Stimulated activated CD4-positive, alpha-beta T cell treated with anti-CD3 and anti-CD28 coated beads, Interleukin-4, amount 100 ng/mL, for 24 hours (primary cell): ENCODE results near the gene HMX2.

Experiments used
- DNase-seq: peaks from one replicate; pipeline ENCODE4 v3.0.0-alpha.2; 2020

The HMX2 gene, protein sequence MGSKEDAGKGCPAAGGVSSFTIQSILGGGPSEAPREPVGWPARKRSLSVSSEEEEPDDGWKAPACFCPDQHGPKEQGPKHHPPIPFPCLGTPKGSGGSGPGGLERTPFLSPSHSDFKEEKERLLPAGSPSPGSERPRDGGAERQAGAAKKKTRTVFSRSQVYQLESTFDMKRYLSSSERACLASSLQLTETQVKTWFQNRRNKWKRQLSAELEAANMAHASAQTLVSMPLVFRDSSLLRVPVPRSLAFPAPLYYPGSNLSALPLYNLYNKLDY

DNA sequence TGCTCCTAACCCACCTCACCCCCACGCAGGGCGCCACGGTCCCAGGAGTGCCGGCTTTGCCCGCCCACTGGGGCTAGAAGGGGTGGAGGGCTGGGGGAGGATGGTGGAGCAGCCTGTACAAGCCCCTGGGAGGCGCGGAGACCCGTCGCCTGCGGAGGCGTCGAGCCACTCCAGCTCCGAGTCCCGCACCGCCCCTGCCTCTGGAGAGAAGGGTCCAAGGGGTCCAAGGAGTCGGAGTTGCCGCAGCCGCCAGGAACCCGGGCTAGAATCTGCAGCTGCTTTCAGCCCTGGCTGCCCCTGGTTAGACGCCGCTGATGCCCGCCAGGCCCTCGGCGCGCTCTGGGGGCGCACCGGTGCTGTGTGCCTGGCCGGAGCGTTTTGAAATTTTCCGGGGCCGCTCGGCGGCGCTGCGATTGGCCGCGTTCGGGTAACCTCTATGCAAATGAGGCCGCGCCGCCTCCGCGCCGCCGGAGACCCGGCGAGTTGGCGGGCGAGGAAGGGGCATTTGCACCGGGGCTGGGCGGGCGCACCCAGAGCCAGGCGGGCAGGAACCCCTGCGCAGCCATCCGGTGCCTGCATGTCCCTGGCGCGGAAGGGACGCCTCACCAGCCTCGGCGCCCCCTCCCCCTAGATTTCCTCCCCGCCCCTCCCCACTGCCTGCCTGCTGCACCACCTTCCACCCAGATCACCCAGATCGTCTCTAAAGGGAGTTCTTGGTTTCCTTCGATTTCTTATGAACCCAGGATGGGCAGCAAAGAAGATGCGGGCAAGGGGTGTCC lies at the start of gene HMX2:
TSS of gene HMX2 (plus strand) at position 502 of the 779 bp plus-strand sequence. CDS start at position 745, 243 bp downstream.
- no peak for DNase-seq

DNA sequence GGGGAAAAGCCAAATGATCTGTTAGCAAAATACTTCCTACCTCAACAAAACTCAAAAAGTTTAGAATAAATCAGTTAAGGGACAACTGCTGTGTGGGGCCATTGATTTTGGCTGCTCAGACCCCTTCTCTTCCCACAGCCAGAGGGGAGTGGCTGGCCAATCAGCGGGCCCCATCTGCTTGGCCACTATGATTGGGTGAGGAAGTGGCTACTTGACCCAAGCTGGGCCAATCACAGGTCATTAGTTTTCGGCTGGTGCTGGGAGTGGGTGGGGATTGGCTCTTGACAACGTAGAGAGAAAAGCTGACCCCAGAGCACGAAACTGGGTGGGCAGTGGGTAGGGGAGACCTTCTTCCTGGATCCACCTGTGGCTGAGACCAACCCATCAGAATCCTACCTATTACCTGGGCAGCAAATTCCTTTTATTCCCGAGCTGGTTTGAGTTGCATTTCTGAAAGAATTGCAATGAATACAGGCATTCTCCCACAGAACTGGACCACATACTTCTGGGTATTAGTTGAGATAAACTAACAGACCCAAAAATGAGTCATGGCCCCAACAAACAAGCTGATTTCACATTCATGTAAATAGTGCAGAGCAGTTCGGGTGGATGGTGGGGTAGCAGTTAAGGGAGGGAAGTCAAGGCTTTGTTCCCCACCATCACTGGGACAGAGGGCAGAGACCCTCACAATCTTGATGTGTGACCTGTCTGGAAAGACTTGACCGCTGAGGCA lies 47.7 kb upstream of the HMX2 start:
- no peak for DNase-seq

DNA sequence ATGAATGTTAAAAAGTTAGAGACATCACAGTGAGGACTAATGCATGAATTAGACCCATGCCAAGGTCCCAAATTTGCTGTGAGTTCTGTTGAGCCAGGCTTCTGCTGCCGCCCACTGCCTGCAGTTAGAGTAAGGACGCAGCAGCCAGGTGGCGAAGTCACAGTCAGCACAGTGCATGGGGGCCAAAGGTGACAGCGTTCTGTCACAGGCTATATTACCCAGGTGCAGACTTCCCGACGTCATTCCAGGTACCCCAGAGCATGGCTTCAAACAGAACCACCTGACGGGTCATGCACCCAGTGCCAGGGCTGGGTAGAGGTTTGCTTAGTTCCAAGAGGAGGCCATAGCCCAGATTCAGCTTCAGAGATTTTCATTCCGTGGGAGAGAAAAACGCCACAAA lies 46.1 kb upstream of the HMX2 start:
- no peak for DNase-seq

DNA sequence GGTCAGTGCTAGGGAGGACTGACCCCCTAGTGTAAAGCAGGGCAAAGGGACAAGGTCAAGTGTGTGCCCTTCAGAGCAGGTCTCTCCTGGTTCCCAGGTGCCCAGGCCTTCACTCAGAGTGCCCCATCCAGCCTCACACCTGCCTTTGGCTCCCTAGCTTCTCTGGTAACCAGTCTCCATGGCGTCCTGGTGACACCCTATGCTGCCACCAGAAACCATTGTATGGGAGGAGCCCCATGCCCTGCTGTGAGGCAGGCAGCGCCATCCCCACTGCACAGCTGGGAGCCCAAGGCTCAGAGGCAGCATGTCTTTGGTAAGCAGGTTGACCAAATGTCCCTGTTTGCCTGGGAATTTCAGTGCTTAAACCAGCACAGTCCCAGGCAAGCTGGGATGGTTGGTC lies 45.3 kb upstream of the HMX2 start:
- DNase-seq = no peak

DNA sequence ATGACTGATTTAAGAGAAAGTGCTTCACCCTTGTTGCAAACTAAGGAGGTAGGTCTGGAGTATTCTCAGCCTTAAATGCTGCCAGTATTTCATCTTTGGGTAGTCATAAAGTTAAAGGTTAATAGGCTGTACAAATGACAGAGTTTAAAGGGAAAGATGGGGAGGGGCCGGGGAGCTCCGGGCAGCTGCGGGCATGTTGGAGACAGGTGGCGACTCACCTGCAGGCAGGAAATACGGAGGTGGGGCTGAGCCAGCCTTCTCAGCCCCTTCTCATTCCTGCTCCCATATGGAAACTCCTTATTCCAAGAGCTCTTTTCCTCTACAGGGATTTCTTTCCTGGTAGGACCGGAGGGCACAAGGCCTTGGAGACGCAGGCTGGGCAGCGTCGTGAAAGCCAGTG lies 44.0 kb upstream of the HMX2 start:
- DNase-seq = no peak

DNA sequence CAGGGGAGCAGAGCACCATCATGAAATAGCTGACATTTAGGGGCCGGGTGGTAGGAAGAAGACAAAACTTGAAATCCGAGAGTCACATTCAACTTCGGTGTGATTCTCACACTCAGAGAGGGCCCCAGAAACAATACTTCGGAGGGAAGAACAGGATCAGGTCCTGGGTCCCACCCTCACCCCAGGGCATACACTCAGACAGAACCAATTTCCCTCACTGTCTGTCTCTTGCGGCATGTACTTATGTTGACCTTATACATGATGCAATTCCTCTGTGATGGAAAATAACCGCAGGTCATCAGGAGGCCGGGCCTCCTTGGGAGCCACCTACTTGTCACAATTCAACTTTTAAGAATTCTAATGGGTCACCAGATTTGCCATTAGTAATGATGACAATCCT lies 38.5 kb upstream of the HMX2 start:
- DNase-seq = no peak

DNA sequence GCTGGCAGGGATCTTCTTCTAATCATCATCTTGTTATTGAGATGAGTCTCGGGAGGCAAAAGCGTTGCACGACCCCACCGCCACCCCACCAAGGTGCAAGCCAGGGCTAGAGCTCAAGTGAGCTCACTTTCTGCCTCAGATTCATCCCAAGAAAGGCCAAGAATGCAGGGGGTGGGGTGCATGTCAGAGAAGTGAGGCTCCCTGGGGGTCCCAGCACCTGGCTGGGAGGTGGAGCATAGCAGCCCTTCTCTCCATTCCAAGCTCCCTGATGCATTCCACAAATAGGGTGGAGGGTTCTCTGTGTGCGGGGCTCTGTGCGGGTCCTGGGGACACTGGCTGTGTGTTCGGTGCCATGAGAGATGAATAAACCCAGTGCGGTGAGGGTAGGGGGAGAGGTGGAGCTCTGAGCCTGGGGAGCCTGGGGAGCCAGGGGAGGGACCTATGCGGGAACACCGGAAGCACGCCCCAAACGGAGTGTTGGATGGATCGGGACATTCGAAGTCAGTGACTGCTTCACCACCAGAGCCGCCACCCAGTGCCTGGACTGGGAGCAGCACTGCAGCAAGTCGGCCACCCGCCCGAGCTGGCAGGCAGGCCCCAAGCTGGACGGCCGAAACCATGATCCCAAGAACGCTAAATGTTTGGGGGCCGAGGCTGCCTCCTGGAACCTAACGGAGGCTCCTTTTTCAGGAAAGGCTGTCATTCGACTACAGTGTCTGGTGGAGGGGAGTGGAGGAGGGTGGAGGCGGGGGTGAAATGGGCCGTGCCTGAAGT lies 30.1 kb upstream of the HMX2 start:
- no peak for DNase-seq

DNA sequence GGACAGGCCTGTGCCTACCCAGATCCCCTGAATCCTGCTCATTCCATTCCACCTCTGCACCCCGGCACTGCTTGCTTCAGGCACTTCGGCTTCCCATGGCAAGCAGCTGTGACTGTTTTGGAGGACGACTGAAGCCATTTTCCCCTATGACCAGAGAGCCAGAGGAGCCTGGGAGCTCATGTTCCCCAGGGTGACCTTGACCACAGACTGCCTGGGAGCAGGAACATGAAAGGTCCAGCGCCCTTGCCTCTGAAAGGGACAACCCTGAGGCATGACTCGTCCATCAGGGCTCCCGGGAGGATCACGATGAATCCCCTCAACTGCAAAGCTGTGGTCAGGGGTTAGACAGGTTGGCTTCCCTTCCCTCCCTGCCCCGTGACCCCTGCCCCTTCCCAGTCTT lies 28.9 kb upstream of the HMX2 start:
- no peak for DNase-seq

DNA sequence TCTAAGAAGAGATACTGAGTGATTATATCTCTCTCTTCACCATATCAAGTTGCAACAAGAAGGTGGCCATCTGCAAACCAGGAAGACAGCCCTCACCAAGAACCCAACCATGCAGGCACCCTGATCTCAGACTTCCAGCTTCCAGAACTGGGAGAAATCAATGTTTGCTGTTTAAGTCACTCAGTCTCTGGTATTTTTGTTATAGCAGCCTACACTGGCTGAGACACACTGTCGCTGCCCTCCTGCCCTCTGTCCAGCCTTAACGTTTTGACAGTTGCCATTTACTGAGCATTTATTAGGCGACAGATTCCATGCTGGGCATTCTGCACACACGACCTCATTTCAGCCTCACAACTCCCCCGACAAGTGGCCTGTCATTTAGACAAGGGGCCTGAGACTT lies 21.7 kb upstream of the HMX2 start:
- DNase-seq = no peak

DNA sequence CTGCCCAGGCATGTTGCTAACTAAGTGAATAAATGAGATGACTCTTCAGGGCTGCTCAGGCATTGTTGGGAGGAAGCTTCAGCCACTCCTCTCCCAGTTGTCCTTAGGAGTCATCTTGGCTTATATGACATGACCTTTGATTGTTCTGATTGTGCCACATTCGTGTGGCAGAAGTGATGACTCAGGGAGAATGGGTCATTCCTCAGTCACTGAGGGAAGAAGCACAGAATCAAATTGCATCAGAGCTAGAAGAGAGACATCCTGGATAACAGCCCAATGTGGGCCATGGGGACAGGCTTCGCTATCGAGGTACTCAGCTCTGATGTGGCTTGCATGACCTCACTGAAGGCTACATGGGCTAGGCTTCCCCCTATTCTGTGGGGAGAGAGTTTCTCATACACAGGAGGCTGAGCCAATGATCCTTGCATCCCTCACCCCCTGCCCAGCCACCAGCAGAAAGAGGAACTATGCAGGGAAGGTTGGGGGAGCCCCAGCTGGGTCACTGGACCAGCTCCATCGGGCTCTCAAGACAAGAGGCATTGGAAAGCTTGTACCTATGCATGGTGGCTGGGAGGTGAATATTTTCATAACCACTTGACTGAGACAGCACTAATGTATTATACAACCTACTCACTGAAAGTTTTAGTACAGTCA lies 18.2 kb upstream of the HMX2 start:
- DNase-seq = no peak

DNA sequence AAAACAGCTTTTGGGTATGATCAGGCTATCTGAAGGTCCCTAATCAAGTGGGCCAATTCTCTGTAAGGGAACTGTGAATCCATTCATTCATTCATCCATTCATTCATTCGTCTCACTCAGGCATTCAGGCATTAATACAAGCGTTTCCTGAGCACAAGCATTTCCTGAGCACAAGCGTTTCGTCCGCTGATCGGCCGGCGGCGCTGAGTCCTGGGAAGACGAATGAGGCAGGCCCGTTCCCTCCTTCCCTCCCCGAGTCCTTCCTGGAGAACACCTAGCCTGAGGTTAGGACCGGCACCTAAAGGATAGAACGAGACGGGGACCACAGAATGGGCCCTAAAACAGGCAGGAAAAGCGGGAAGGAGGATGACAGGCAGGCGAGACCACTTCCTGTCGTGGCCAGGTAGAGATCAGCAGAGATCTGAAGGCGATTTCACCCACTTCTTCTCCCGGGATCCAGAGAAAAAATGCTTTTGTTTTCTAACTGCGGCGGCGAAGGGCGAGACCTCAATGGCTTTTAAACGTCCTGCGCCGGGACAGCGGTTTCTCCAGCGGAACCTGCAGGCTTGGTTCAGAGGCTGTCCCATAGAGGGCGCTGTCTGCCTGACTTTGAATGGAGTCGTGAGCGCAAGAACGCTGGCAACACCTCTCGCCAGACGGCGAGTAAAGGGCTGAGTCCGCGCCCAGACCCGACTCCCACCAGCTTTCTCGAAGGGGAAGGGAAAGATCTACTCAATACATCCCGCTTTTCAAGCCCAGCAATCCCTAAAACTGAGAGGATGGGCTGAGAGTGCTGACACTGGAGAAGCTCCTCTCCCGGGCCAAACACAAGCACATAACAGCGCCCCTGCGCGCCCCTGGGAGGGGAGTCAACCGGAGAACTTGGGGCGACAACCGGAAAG lies 15.1 kb upstream of the HMX2 start:
- DNase-seq = peak; percentile 92

DNA sequence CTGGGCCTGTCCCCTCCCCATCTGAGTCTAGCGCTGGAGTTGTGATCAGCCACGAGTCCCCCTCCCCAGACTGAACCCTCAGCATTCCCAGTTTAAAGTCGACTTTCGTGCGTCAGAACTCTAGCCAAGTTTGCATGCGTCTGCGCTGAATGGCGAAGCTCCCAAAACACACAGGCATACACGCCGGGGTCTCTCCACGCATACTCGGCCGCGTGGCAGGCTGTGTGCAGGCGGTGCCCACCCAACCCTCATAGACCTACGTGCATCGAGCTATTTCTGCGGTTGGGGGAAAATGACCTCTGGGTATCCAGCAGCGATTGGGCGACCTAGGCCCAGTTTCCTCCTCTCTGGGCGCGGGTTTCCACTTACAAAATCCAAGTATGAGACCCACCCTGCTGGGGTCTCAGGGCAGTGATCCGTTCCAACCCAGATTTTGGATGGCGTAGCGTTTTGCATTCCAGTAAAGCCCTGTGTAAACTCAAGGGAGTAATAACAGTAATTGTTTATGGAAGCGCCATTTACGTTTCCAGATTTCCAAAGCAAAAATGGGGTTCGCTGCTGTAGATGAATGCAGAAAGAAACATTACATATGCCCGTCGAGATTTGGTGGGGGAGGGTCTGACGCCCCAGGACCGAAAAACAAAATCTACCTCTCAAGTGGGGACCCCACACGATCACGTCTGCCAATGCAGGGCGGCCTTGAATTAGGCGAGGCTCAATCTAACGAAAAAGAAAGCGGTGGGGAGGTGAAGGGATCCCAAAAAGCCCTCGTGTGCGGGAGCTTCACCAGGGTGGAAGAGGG lies 14.2 kb upstream of the HMX2 start:
- no peak for DNase-seq

DNA sequence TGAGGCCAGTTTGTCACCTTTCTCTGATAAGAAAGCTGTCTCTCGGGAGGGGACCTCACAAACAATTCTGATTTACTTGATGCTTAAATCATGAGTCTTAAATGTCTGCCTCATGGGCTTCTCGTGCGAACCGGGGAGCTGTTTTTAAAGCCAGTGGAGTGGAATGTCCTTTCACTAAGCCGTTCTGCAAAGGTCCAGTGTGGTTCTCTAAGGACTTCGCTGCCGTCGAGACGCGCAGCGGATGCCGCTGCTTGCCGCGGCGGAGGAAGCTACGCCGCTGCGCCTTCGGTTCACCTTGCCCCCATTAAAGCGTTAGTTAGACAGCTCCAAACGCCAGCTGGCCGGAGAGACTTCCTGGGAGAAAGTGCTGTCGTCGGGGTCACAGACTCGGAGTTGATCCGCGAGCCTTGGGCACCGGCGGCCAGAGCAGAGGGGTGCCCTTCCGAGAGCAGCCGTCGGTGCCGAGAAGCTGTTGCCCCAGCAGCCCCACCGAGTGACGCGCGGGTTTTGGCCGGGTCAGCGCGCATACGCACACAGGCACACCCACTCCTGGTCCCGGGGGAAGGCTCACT lies 13.5 kb upstream of the HMX2 start:
- no peak for DNase-seq

DNA sequence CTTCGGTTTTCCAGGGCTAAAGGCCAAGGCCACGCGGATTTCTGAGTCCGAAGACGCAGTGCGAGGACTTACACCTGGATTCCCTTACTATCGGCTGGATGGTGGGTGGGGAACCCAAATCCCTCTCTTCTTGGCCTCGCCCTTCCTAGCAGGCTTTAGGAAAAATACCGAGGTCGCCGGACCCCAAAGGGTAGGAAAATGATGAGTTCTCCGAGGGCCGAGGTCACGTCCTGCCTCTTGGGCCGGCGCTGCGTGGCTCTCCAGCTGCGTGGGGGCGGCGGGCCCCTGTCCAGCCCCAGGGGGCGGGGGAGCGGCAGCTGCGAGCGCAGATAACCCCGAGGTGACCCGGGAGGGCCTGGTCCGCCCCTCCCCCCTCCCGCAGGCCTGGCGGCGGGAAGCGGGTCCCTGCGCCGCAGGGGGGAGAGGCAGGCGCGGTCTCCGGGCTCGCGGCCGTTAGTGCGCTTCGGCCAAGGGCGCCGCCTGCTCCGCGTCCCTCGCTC lies 13.0 kb upstream of the HMX2 start:
- DNase-seq = no peak

DNA sequence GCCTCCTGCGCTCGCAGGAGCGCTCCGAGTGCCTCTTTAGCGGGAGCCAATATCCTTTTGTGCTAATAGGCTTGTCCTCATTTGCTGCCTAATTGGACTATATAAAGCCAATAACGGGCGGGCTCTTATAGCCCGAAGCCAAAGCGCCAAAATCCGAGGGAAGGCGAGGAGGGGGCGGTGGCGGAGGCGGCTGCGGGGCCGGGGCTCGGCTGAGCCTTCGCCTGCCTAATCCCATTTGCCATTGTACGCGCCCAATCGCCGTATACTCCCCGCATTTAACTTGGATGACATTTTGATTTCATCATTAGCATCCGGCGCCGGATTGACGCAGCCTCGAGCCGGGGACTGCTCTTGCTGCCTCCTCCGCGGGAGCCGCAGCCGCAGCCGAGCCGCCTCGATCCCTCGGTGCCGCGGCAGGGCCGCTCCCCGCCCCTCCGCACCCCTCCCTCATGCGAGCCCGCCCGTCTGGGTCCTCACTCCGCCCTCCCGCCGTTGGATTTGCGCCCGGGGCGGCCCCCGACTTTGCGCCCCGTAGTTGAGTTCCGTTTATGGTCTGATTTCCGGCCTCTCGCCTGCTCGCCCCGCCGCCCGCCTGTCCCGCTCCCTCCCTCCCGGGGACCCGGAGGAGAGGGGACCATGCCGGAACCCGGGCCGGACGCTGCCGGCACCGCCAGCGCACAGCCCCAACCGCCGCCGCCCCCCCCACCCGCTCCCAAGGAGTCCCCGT lies 12.4 kb upstream of the HMX2 start, which contains the start of gene HMX3:
TSS of gene HMX3 (plus strand) at position 556 of the 727 bp plus-strand sequence. CDS start at position 637, 81 bp downstream.
- DNase-seq = peak; percentile 40

DNA sequence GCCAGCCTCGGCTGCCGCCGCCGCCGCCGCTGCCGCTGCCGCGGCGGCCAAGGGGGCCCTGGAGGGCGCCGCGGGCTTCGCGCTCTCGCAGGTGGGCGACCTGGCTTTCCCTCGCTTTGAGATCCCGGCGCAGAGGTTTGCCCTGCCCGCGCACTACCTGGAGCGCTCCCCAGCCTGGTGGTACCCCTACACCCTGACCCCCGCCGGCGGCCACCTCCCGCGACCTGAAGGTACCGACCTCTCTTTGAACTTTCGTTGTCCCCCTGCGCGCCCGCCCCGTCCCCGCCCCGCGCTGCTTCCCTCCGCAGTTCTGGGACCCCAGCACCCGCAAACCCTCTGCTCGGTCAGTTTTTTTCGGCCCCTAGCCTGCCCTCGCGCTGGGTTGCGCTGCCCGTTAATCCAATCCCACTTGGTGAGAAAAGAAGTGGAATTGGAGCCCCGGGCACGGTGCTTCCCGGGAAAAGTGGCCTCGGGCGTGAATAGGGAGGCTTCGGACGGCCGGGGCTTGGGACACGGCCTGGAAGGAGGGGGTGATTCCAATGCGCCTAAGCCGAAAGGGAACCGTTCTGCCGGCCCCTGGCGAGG lies 11.6 kb upstream of the HMX2 start:
- DNase-seq = no peak

DNA sequence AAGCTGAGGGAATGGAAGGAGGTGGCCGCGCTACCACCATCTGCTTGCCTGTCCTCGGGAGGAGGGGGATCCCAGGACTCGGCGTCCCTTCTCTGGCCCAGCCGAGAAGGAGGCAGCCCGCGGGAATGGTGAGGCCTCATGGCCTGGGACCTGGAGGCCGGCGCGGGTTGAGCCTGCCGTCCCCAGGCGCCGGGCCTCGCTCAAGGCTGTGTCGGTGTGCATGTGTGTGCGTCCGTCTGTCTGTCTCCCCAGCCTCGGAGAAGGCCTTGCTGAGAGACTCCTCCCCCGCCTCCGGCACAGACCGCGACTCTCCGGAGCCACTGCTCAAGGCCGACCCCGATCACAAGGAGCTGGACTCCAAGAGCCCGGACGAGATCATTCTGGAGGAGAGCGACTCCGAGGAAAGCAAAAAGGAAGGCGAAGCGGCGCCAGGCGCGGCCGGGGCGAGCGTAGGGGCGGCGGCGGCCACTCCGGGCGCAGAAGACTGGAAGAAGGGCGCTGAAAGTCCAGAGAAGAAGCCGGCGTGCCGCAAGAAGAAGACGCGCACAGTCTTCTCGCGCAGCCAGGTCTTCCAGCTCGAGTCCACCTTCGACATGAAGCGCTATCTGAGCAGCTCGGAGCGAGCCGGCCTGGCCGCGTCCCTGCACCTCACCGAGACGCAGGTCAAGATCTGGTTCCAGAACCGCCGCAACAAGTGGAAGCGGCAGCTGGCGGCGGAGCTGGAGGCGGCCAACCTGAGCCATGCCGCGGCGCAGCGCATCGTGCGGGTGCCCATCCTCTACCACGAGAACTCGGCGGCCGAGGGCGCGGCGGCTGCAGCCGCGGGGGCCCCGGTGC lies 10.9 kb upstream of the HMX2 start:
- no peak for DNase-seq

DNA sequence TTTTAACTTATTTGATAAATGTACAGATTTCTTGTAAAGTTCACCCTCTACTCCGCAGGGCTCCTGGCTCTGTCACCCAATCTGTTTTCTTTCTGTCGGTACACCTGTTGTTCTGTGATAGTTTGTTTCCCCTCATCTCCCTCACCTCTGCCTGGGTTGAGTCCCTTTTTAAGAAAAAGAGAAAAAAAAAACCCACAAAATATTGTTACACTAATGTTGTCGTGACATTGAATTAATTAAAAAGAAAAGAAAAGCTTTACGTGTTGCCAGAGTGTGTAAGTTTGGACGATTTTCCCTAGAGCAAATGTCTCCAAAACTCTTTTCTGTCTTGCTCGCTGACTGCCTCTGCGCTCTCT lies 8.8 kb upstream of the HMX2 start:
- no peak for DNase-seq
